ENCODE data around the gene OTOP3.

DNA sequence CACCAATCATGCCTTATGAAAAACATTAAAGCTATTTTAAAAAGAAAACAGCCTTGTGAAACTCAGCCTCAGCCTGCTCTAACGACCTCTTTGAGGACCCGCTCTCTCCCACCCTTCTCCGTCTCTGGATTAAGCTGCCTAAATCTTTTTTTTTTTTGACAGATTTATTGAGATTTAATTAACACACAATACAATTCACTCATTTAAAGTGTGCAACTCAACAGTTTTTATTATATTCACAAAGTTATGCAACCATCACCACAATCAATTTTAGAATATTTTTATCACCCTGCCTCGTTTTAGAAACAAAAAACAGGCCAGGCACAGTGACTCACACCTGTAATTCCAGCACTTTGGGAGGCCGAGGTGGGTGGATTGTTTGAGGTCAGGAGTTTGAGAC, 60.1 kb downstream of the OTOP3 start:
- TF ChIP-seq, protein P1, sequence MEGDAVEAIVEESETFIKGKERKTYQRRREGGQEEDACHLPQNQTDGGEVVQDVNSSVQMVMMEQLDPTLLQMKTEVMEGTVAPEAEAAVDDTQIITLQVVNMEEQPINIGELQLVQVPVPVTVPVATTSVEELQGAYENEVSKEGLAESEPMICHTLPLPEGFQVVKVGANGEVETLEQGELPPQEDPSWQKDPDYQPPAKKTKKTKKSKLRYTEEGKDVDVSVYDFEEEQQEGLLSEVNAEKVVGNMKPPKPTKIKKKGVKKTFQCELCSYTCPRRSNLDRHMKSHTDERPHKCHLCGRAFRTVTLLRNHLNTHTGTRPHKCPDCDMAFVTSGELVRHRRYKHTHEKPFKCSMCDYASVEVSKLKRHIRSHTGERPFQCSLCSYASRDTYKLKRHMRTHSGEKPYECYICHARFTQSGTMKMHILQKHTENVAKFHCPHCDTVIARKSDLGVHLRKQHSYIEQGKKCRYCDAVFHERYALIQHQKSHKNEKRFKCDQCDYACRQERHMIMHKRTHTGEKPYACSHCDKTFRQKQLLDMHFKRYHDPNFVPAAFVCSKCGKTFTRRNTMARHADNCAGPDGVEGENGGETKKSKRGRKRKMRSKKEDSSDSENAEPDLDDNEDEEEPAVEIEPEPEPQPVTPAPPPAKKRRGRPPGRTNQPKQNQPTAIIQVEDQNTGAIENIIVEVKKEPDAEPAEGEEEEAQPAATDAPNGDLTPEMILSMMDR (IDR thresholded peaks at IDR 0.05): no peak
- no peak for TF ChIP-seq POLR2A (IDR thresholded peaks at IDR 0.05)
- no peak for TF ChIP-seq POLR2AphosphoS5 (IDR thresholded peaks at IDR 0.05)
